ENCODE measurements around the gene NEK10. TPM values are rescaled to one million over a fixed set of nuclear protein-coding genes. Genes with fewer than 3 reads are reported as not detected.

NEK10 gene
- total RNA-seq, 1 donor from 2014 or later = 6.2 TPM

Other genes starting within 250 kb of the NEK10 start
- 35.1 TPM for gene SLC4A7, start 115.0 kb upstream of the NEK10 start, total RNA-seq